ENCODE results near the gene PLEKHJ1. TPM values are rescaled to one million over a fixed set of nuclear protein-coding genes. Genes with fewer than 3 reads are reported as not detected.

Gene PLEKHJ1
- total RNA-seq, 1 experiment from 2014 or later, result 73.7 TPM

DNA sequence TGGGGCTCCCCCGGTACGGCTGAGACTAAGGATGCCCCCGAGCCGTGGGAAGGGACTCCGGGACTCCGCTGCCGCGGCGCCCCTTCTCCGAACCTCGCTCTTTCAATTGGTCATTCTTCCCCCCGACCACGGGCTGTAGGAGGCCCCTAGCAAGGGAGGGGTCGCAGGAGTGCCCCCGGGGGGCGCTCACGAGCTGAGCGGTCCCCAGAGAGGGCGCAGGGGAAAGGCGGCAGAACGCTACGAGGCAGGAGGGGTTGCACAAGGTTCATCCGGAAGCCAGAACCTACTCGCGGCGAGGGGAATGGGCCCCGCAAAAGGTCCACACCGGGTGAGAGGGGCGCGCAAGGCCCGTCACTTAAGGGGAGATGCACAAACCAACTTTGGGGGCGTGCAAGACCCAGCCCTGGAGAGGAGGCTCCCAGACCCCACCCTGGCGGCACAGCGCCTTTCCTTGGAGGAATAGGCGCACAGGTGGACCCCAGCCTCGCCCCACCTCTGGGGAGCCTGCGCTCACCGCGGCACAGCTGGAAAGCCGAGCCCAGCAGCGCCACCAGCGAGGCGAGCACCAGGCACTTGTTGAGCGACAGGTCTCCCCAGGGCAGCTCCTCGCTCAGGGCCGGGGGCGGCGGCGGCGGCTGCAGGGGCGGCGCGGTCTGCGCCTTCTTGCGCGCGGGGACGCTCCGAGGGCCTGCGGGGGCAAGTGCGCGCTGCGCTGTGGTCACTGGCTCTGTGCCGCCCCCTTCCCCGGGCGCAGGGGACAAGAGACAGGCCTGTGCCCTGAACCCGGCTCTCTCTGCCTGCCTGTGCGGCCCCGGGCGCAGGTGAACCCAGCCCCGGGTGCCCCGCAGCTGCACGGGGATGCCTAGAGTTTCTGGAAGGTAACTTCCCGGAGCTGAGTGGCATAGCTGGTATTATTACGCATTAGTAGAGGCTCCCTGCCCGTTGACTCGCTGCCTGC, 17.3 kb upstream of the PLEKHJ1 start:
- ChIA-PET CTCF (interaction anchor here (0.6 to 0.9 kb wide), 2 partner anchors 9 to 112 kb away, joined by 3 to 4 read pairs; no protein-coding TSS in a partner anchor), POLR2A (ENCODE audit: low non-redundant PET) (interaction anchor here (0.6 kb wide), 2 partner anchors 80 to 95 kb away, joined by 4 to 7 read pairs; no protein-coding TSS in a partner anchor)
- BruUV-seq (replicated peaks), result no TSS peak

DNA sequence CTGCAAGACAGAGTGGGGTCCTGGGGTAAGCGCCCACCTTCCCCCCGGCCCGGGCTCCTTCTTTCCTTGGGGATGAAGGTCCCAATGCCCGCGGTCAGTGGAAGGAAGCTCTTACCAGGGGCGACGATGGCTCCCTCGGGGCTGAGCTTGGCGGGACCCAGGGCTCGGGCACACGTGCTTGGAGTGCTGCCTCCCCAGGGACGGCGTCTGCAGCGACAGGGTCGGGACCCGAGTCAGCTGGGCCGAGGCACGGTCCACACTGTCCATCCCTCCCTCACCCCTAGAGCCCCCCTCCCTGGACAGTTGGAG, 16.6 kb upstream of the PLEKHJ1 start:
- ChIA-PET POLR2A (ENCODE audit: low non-redundant PET) (no interaction called here), CTCF (interaction anchor here (0.9 kb wide), 1 partner anchor 9 kb away, joined by 4 read pairs; no protein-coding TSS in a partner anchor)
- H3K27ac ChIP-seq (ENCODE audit: low read depth, low read length, poor library complexity, severe bottlenecking), result no peak overlapping the region
- no peak for TF ChIP-seq EZH2 (IDR thresholded peaks at IDR 0.05; ENCODE audit: borderline replicate concordance, low read depth, low read length, poor library complexity, severe bottlenecking)
- TF ChIP-seq, protein P1, sequence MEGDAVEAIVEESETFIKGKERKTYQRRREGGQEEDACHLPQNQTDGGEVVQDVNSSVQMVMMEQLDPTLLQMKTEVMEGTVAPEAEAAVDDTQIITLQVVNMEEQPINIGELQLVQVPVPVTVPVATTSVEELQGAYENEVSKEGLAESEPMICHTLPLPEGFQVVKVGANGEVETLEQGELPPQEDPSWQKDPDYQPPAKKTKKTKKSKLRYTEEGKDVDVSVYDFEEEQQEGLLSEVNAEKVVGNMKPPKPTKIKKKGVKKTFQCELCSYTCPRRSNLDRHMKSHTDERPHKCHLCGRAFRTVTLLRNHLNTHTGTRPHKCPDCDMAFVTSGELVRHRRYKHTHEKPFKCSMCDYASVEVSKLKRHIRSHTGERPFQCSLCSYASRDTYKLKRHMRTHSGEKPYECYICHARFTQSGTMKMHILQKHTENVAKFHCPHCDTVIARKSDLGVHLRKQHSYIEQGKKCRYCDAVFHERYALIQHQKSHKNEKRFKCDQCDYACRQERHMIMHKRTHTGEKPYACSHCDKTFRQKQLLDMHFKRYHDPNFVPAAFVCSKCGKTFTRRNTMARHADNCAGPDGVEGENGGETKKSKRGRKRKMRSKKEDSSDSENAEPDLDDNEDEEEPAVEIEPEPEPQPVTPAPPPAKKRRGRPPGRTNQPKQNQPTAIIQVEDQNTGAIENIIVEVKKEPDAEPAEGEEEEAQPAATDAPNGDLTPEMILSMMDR (conservative IDR thresholded peaks at IDR 0.05; ENCODE audit: low read depth, low read length), result no peak
- no peaks in the 10 kb centered on the region for H3K9me3 ChIP-seq (ENCODE audit: low read depth, low read length, poor library complexity, severe bottlenecking)
- no peak overlapping the region for H3K4me3 ChIP-seq (ENCODE audit: low read depth, low read length, poor library complexity, severe bottlenecking)
- H3K4me1 ChIP-seq (ENCODE audit: insufficient read depth, low read length, poor library complexity, severe bottlenecking), result no peaks in the 10 kb centered on the region
- no TSS peak for BruUV-seq (replicated peaks)
- H3K36me3 ChIP-seq (ENCODE audit: insufficient read depth, low read length, poor library complexity, severe bottlenecking), result peaks cover 2% of the 10 kb centered on the region
- no peaks in the 10 kb centered on the region for H3K27me3 ChIP-seq (replicated peaks; ENCODE audit: insufficient read depth, low read depth, low read length, poor library complexity)
- intact Hi-C loops (cut with micrococcal nuclease; ENCODE audit: unreplicated experiment), result no loop called here
- DNase-seq (ENCODE audit: low spot score), result no peak

More for the DNA sequence above, 17.3 kb upstream of the PLEKHJ1 start:
- no peak for DNase-seq (ENCODE audit: low spot score)
- no peaks in the 10 kb centered on the region for H3K36me3 ChIP-seq (ENCODE audit: insufficient read depth, low read length, poor library complexity, severe bottlenecking)
- no peak for TF ChIP-seq EZH2 (IDR thresholded peaks at IDR 0.05; ENCODE audit: borderline replicate concordance, low read depth, low read length, poor library complexity, severe bottlenecking)
- TF ChIP-seq, protein P1 (conservative IDR thresholded peaks at IDR 0.05; ENCODE audit: low read depth, low read length), result peak; percentile 48
- H3K27me3 ChIP-seq (replicated peaks; ENCODE audit: insufficient read depth, low read depth, low read length, poor library complexity), result no peaks in the 10 kb centered on the region
- H3K4me1 ChIP-seq (ENCODE audit: insufficient read depth, low read length, poor library complexity, severe bottlenecking), result no peaks in the 10 kb centered on the region
- H3K27ac ChIP-seq (ENCODE audit: low read depth, low read length, poor library complexity, severe bottlenecking), result no peak overlapping the region
- intact Hi-C loops (cut with micrococcal nuclease; ENCODE audit: unreplicated experiment), result no loop called here
- no peak overlapping the region for H3K4me3 ChIP-seq (ENCODE audit: low read depth, low read length, poor library complexity, severe bottlenecking)
- H3K9me3 ChIP-seq (ENCODE audit: low read depth, low read length, poor library complexity, severe bottlenecking), result no peaks in the 10 kb centered on the region

DNA sequence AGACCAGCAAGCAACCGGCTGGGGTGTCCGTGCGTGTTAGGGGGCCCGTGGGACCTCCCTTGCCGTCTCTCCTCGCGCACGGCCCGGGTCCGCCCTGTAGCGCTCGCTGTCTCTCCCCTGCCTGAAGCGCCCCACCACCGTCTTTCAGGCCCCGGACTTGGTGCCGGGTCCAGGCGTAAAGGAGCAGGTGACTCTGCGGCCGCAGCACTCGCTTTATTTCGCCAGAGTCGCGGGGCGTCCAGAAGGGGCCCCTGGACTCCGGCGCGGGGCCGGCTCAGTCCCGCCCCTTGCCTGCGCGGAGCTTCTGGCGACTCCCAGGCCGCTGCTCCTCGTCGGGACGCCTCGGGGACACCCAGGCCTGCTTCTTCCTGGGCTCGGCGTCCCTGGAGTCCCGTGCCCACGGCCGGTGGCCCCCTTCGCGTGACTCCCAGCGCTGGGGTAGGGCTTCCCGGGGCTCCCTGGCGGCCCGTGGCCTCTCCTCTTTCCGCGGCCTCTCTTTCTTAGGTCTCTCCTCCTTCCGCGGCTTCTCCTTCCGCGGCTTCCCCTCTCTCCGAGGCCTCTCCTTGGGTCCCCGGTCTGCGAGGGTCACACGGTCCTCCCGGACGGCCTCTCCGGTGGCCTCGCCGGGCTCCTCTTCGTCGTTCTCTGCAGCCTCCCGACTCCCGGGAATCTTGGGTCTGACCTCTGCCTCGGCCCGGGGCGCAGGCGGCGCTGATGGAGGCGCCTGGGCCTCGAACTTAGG, 16.1 kb upstream of the PLEKHJ1 start:
- no peak overlapping the region for H3K27ac ChIP-seq (ENCODE audit: low read depth, low read length, poor library complexity, severe bottlenecking)
- H3K4me1 ChIP-seq (ENCODE audit: insufficient read depth, low read length, poor library complexity, severe bottlenecking), result no peaks in the 10 kb centered on the region
- H3K4me3 ChIP-seq (ENCODE audit: low read depth, low read length, poor library complexity, severe bottlenecking), result no peak overlapping the region
- ChIA-PET CTCF (no interaction called here), POLR2A (ENCODE audit: low non-redundant PET) (no interaction called here)
- H3K36me3 ChIP-seq (ENCODE audit: insufficient read depth, low read length, poor library complexity, severe bottlenecking), result peaks cover 7% of the 10 kb centered on the region
- intact Hi-C loops (cut with micrococcal nuclease; ENCODE audit: unreplicated experiment), result no loop called here
- H3K27me3 ChIP-seq (replicated peaks; ENCODE audit: insufficient read depth, low read depth, low read length, poor library complexity), result no peaks in the 10 kb centered on the region
- TF ChIP-seq, protein P1 (conservative IDR thresholded peaks at IDR 0.05; ENCODE audit: low read depth, low read length), result no peak
- TF ChIP-seq EZH2 (IDR thresholded peaks at IDR 0.05; ENCODE audit: borderline replicate concordance, low read depth, low read length, poor library complexity, severe bottlenecking), result no peak
- no peaks in the 10 kb centered on the region for H3K9me3 ChIP-seq (ENCODE audit: low read depth, low read length, poor library complexity, severe bottlenecking)
- no peak for DNase-seq (ENCODE audit: low spot score)
- BruUV-seq (replicated peaks), result no TSS peak
